Right hindlimb (tissue), 1 donor: ENCODE data around the gene CMC4.

ENCODE experiments used
- DNase-seq: peaks from one replicate; pipeline ENCODE4 v3.0.0-alpha.2; 2018

CMC4 gene

DNA sequence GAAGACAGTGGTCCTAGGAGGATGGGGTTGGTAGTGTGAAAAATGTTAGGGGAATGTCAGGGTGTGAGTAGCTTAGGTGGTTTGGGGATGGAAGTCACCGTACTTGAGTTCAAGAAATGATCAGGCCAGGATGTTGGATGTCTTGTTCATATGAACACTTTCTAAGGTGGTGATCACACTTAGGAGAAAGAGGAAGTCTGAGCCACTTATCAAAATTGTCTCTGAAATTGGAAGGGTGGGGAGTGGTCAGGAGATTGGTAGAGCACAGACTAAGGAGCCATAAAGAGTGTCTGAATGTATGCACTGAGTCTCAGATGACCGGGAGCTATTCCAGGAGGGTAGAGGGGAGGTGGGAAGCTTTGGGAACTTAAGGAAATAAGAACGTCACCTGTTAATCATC is 17.3 kb downstream of the CMC4 start:
- DNase-seq = no peak

DNA sequence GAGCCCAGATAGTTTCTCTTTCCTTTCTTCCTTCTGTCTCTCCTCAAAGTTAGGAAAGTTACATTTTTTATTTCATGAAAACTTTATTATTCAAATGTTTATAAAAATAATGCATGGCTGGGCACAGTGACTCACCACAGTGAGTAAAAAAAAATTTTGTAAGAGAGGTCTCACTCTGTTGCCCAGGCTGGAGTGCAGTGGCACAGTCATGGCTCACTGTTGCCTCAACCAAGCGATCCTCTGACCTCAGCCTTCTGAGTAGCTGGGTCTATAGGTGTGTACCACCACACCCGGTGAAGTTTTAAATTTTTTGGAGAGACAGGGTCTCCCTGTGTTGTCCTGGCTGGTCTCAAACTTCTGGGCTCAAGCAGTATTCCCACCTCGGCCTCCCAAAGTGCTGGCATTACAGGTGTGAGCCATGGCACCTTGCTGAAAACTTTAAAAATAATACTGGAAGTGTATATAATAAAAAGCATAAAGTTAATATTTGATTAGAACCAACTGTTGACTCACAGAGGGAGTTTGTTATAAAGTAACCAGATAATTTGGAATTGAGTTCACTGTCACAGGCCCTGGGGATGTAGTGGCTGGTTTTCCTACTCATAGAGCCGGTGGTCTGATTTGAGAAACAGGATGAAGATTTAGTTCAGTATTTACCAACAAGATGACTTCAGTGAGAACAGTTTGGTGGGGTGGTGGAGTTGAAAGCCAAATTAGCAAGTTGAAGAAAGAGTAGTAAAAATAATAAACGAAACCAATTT is 18.0 kb downstream of the CMC4 start:
- no peak for DNase-seq

DNA sequence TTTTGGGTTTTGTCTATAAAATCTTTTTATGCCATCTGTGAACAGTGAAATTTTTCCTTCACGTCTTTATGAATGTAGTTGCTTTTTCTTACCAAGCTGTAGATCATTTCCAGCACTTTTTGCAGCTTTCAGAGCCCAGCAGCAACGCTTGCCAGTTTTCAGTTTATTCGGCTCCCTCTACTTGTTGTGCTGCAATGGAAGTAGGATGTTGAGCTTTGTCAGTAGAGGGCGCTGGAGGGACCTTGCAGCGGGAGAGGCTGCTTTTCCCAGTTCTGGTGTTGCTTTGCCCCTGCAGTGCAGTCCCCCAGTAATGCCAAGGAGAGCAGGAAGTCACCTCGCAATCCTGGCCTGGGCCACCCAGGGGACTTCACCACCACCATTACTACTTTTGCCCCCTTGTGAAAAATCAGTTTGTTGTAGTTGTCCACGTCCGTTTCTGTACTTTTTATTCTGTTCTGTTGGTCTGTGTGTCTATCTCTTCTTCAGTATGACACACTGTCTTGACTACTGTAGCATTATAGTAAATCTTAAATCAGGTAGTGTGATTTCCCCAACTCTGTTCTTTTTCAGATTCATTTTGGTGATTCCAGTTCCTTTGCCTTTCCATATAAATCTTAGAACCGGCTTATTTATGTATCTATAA is 21.8 kb downstream of the CMC4 start:
- peak; percentile 37 for DNase-seq

DNA sequence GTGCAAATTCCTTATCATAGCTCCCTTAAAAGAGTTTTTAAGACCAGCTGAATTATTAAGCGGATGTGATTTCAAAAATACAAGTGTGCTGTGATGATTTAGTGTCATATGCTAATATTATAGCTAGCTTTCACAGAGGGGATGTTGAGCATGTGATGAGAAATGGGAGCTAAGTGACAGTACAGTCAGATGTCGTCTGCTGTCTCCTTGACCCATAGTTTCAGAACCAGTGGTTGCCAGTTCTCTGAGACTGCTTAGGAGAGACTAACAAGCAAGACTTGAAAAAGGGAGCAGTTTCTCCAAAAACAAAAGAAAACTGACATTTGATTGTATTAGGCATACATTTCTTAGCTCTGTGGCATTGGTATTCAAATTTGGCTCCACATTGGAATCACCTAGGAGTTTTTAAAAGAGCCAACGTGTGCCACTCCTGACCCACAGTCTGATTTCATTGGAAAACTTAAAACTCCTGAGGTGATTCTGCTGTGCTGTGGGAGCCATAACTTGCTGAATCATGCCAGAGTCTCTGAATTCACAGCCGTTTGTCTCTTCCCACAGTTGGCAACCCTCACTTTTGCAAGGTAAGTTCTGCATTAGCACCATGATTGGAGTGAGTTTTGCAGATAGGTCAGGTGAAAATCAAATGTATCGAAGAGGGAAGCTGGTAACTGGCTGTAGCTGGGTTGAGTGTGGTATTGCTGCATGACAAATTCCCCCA is 24.0 kb downstream of the CMC4 start:
- DNase-seq = no peak

DNA sequence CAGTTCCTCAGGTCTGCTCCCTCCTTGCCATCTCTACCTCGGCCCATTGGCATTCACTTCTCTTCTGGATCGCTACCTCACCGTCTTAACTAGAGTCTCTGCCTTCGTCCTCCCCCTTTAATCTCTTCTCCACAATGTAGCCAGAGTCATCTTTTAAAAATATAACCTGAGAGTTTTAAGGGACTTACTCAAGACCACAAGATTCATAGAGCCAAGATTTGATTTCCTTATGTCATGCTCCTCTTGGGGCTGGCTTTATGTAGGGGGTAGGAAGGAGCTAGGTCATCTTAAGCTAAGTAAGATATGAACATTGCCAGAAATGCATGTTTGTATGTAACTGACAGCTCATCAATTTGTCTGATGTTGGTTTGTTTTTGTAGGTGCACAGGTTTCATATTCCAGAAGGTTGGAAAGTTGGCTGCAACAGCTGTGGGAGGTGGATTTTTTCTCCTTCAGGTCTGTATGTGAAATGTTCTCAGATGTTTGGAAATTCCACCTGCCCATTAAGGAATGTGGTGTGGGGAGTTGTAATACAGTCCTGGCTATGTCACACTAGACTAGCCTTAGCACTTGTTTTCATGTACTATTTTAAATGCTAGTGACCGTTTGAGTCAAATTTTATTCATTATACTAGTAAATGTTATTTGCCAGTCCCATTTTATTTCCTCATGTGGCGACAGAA is 24.7 kb downstream of the CMC4 start:
- DNase-seq = no peak

DNA sequence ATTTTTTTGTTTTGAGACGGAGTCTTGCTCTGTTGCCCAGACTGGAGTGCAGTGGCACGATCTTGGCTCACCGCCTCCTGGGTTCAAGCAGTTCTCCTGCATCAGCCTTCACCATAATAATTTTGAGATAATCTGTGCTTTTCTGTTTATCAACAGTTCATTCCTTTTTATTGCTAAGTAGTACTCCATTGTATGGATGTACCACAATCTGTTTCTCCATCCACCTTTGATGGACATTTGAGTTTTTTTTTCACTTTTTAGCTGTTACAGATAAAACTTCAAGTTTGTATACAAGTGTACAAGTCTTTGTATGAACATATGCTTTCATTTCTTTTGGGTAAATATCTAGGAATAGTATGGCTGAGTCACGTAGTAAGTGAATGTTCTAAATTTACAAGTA is 35.2 kb downstream of the CMC4 start:
- DNase-seq = no peak

DNA sequence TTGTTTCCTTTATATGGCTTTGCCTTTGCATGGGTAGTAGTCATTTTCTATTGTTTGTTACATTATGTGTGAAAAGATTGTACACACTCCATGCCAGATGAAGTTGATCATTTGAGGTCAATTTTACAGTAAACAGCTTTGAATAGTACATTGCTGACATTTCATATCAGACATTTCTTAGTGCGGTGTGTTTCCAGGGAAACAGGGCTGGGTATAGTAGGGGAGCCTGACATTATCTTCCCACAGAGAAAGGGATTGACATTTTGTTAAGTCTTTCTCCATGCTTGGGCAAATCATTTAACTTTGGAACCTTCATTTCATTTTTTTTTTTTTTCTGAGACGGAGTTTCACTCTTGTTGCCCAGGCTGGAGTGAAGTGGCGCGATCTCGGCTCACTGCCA is 39.3 kb downstream of the CMC4 start:
- no peak for DNase-seq

DNA sequence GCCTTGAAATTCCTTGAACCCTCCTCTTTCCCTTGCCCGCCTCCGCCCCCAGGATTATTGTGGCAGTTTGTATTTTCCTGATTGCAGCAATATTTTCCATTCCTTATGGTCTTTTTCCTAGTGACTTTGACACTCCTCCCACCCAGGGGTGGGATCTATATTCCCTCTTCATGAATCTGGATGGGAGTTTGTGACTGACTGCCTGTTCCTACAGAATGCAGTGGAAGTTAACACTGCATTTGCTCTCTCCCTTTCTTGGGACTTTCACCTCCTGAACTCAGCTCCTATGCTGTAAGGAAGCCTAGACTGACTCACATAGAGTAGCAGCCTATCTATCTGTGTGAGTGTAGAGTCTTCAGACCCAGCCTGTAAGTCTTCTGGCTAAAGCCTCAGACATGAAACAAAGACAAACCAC is 42.1 kb downstream of the CMC4 start:
- peak; percentile 18 for DNase-seq

DNA sequence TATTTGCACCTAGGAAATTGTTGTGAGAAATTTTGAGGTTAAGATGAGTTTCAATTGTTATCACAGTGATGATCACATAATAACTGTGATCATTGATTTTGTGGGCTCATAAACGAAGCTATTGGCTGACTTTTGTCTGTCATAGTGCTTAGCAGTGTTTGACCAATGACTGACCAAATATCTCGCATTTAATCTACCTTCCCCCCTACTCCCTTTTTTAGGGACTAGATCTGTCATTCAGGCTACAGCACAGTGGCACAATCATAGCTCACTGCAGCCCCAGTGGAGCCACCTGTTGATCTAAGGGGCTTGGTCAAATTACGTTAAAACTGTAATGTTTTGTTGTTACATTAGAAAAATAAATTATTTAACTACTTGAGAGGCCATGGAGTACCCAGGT is 42.8 kb downstream of the CMC4 start:
- DNase-seq = no peak

DNA sequence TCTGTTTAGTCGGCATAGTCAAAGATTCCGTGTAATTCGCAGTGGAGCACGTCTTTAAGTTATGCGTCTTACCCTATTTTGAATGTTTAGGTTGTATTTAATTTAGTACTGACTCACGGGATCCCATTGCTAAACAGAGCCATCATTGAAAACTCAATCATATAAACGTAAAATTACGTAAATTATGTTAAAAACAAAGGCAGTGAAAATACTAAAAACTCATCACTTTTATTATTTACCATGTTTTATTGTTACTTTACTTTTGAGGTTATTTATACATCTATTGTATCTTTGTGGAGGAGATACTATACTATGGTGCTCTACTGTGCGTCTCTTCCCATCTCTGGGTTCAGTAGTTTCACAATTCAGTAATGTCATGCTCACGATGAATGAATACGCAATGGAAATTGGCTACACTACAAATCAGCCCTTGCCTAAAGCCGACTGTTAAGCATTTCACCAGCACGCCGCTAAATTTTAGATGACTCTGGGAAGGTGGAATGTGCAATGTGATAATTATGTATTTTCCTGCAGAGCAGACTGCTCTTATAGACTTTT is 43.3 kb downstream of the CMC4 start:
- peak; percentile 23 for DNase-seq

DNA sequence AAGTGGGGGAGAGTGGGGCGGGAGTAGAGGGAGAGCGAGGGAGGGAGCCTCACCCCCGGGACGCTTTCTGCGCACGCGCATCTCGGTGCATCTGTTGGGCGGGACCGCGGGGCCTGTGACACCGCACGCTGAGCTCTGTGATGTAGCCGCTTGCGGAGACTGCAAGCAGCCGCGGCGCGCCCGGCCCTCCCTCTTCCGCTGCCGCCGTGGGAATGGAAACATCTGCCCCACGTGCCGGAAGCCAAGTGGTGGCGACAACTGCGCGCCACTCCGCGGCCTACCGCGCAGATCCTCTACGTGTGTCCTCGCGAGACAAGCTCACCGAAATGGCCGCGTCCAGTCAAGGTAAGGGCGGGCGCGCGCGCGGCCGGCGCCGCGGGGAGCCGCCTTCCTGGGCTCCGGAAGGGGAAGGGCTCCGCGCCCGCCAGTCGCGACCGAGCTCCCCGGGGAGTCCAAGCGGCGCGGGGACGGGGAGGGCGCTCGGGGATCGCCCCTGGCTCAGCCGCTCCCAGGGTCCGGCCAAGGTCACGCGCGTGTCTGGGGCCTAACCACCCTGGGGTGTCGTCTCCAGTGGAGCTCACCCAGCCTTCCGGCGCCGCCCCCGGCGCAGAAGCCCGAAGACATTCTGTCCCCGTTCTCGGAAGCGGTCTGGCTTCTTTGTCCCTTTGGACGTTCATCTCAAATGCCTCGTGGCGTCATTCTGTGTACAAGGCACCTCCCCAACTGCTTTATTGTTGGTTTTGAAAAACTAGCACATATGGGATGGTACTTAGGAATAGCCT is 44.0 kb downstream of the CMC4 start, which contains the start of gene FUNDC2:
TSS of gene FUNDC2 (plus strand) at position 118 of the 782 bp plus-strand sequence. CDS start at position 213, 95 bp downstream.
- DNase-seq = peak; percentile 95

DNA sequence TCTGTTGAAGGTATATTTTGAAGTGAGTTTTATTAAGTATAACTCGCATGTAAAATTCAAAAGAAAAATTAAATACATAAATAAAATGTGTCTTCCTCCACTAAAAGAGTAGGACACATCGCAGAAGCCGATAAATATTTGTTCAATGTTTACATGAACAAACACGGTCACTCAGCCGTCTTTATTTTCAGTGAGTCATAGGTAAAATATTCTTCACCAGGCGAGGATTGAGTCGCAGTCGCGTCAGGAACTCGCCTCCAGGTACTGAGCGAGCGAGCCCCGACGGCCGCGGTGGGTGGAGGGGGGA is 44.6 kb downstream of the CMC4 start:
- no peak for DNase-seq

DNA sequence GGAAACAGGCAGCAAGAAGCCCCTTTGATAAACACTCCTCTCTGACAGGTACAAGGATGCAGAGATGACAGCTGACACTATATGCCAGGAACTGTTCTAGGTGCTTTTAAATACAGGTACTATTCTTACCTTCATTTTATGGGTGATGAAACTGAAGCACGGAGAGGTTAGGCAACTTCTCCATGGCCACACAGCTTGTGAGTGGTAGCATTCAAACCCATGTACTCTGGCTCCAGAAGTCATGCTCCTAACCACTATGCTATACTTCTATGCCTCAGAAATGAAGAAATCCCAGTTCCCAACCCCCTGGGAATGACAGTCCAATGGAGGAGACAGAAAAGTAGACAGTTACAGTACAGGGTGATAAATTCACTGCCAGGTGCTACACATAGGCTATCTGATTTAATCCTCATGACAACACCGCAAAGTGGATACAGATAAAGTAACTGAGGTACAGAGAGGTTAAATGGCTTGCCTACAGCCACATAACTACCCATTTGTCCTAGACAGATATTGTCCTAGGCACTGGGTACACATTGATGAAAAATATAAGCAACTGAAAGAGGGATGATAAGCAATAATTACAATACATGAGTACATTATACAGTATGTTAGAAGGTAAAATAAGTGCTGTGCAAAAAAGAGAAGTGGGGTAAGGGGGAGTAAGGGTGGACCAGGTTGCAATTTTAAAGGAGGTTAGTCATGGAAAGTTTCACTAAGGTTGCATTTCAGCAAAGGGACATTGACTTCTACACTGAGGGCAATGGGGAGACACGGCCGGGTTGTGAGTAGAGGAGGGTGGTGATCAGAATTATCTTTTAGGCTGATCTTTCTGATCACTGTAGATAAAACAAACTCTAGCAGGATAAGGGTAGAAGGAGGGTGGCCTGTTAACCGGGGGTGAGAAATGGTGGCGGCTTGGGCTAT is 46.8 kb downstream of the CMC4 start:
- DNase-seq = no peak

DNA sequence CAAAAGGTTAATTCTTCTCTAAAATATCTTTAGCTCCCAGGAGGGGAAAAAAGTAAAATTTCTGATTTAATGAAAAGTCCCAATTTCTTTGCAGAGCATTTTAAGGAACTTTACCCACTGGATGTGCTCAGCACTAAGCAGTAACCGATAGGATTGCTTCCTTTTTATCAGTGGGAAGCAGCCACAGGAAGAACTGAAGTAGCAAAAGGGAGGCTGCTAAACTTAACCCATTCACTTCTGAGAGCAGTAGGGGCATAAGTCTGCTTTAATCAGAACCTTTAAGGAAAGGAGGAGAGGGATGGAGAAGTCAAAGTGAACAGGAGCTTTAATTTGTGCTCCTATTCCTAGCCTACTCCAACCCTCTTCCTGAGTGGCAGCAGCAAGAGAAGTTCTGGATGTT is 48.4 kb downstream of the CMC4 start, which contains the start of gene F8:
TSS of gene F8 (minus strand) at position 139 of the 400 bp plus-strand sequence. CDS start 171 bp downstream, outside the sequence.
- DNase-seq = no peak

DNA sequence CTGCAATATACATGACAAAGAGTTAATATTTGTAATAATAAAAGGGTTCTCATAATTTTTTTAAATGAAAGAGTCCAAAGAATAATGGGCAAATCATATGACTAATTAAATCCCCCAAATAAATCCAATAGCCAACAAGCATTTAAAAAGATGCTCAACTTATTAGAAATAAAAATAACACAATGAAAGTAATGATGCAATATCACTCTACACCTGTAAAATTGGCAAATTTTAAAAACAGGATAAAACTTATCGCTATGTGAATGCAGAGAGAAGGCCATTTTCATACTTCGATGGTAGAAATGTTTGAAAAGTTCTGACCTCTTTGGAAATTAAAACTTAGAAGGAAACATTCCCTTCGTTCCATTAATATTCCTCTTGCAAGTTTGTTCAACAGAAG is 50.3 kb downstream of the CMC4 start:
- DNase-seq = no peak
